Measurements from ENCODE around the gene SRRM3.

The SRRM3 gene

GRCh38 chr7:76193883-76194282 lies 7.8 kb upstream of the SRRM3 start:
- no peak overlapping the region for H3K4me3 ChIP-seq (ENCODE audit: low read depth, low read length)
- in situ Hi-C loops (cut with HindIII; ENCODE audit: low sequenced_read_pairs) = no loop called here
- TF ChIP-seq CTCF (IDR thresholded peaks at IDR 0.05; ENCODE audit: low read depth, low read length) = no peak
- no peak for DNase-seq (ENCODE audit: low read depth, low spot score)

- no peak for TF ChIP-seq CTCF (IDR thresholded peaks at IDR 0.05; ENCODE audit: low read depth, low read length)
- no peak for DNase-seq (ENCODE audit: low read depth, low spot score)
- in situ Hi-C loops (cut with HindIII; ENCODE audit: low sequenced_read_pairs) = no loop called here
- H3K4me3 ChIP-seq (ENCODE audit: low read depth, low read length) = no peak overlapping the region
Measured at GRCh38 chr7:76196786-76197185, 4.9 kb upstream of the SRRM3 start.

GRCh38 chr7:76198202-76198601 lies 3.5 kb upstream of the SRRM3 start:
- DNase-seq (ENCODE audit: low read depth, low spot score) = no peak
- no peak for TF ChIP-seq CTCF (IDR thresholded peaks at IDR 0.05; ENCODE audit: low read depth, low read length)
- in situ Hi-C loops (cut with HindIII; ENCODE audit: low sequenced_read_pairs) = no loop called here
- no peak overlapping the region for H3K4me3 ChIP-seq (ENCODE audit: low read depth, low read length)

- no peak overlapping the region for H3K4me3 ChIP-seq (ENCODE audit: low read depth, low read length)
- no peak for TF ChIP-seq CTCF (IDR thresholded peaks at IDR 0.05; ENCODE audit: low read depth, low read length)
- no peak for DNase-seq (ENCODE audit: low read depth, low spot score)
- in situ Hi-C loops (cut with HindIII; ENCODE audit: low sequenced_read_pairs) = no loop called here
Measured at GRCh38 chr7:76202666-76203030, 952 bp downstream of the SRRM3 start.

GRCh38 chr7:76204147-76204546 lies 2.5 kb downstream of the SRRM3 start:
- TF ChIP-seq CTCF (IDR thresholded peaks at IDR 0.05; ENCODE audit: low read depth, low read length) = no peak
- H3K4me3 ChIP-seq (ENCODE audit: low read depth, low read length) = no peak overlapping the region
- in situ Hi-C loops (cut with HindIII; ENCODE audit: low sequenced_read_pairs) = no loop called here
- no peak for DNase-seq (ENCODE audit: low read depth, low spot score)

- in situ Hi-C loops (cut with HindIII; ENCODE audit: low sequenced_read_pairs) = no loop called here
- TF ChIP-seq CTCF (IDR thresholded peaks at IDR 0.05; ENCODE audit: low read depth, low read length) = no peak
- DNase-seq (ENCODE audit: low read depth, low spot score) = no peak
- no peak overlapping the region for H3K4me3 ChIP-seq (ENCODE audit: low read depth, low read length)
Measured at GRCh38 chr7:76206633-76207032, 4.9 kb downstream of the SRRM3 start.

GRCh38 chr7:76209310-76209709 lies 7.6 kb downstream of the SRRM3 start:
- in situ Hi-C loops (cut with HindIII; ENCODE audit: low sequenced_read_pairs) = no loop called here
- no peak overlapping the region for H3K4me3 ChIP-seq (ENCODE audit: low read depth, low read length)
- TF ChIP-seq CTCF (IDR thresholded peaks at IDR 0.05; ENCODE audit: low read depth, low read length) = no peak
- DNase-seq (ENCODE audit: low read depth, low spot score) = no peak
